Sigmoid colon (tissue), 4 donors: ENCODE results near the gene NPAS2.

ENCODE experiments used
- CTCF ChIP-seq, 4 experiments: fragments of 450-650 bp in 3 of 4; fragments of 200-600 bp in 1 of 4; IDR thresholded peaks; one replicate each; pipeline ENCODE4 v1.5.1; 2016 to 2019; ENCODE audit warnings: antibody characterized with exemption in 4 of 4, mild to moderate bottlenecking in 3 of 4, moderate library complexity in 2 of 4
- POLR2A ChIP-seq, 2 donors: fragments of 450-650 bp; IDR thresholded peaks; one replicate each; pipeline ENCODE4 v1.6.1; 2016; ENCODE audit warnings: antibody characterized with exemption in 2 of 2, mild to moderate bottlenecking in 2 of 2, moderate library complexity in 2 of 2
- POLR2AphosphoS5 ChIP-seq, 4 donors: sonication (generic); formaldehyde crosslinking; IDR thresholded peaks; one replicate each; pipeline ENCODE4 v1.6.1; 2017; ENCODE audit warnings: antibody characterized with exemption in 4 of 4

GRCh38 chr2:100978582-100979191, 158.7 kb downstream of the NPAS2 start:
- TF ChIP-seq CTCF (IDR thresholded peaks at IDR 0.05): no peak
- no peak for TF ChIP-seq POLR2A (IDR thresholded peaks at IDR 0.05)
- peak in 3 of 4 donors; percentile 11 to 51 (median 37) for TF ChIP-seq POLR2AphosphoS5 (IDR thresholded peaks at IDR 0.05)
